ENCODE measurements around the gene ST8SIA4.

GRCh38 chr5:100889896-100890295 is 13.2 kb downstream of the ST8SIA4 start:
- TF ChIP-seq, protein P1, sequence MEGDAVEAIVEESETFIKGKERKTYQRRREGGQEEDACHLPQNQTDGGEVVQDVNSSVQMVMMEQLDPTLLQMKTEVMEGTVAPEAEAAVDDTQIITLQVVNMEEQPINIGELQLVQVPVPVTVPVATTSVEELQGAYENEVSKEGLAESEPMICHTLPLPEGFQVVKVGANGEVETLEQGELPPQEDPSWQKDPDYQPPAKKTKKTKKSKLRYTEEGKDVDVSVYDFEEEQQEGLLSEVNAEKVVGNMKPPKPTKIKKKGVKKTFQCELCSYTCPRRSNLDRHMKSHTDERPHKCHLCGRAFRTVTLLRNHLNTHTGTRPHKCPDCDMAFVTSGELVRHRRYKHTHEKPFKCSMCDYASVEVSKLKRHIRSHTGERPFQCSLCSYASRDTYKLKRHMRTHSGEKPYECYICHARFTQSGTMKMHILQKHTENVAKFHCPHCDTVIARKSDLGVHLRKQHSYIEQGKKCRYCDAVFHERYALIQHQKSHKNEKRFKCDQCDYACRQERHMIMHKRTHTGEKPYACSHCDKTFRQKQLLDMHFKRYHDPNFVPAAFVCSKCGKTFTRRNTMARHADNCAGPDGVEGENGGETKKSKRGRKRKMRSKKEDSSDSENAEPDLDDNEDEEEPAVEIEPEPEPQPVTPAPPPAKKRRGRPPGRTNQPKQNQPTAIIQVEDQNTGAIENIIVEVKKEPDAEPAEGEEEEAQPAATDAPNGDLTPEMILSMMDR (IDR thresholded peaks at IDR 0.05; ENCODE audit: low read depth, low read length), result no peak
- TF ChIP-seq POLR2A (IDR thresholded peaks at IDR 0.05; ENCODE audit: extremely low read depth, insufficient read length), result no peak
- TF ChIP-seq MAX (IDR thresholded peaks at IDR 0.05; ENCODE audit: low read depth, low read length), result no peak
- no peak for TF ChIP-seq MYC (IDR thresholded peaks at IDR 0.05; ENCODE audit: low read depth, low read length)
